Esophagus squamous epithelium (tissue), 5 donors: ENCODE results near the gene GAS7. TPM values are rescaled to one million over a fixed set of nuclear protein-coding genes. Genes with fewer than 3 reads are reported as not detected.

Source experiments
- DNase-seq: peaks from one replicate; lab custom pipeline; 2025; lab: John Stamatoyannopoulos, UW
- H3K27ac ChIP-seq, 4 donors: fragments of 200-600 bp; sonication (generic); one replicate each; pipeline ENCODE4 v1.5.1; 2016 to 2019; ENCODE audit warnings: mild to moderate bottlenecking in 1 of 4
- H3K27me3 ChIP-seq, 4 donors: fragments of 200-600 bp; sonication (generic); 1 replicate in 3 of 4; 2 replicates in 1 of 4; pipeline versions ENCODE4 v1.5.1 to v1.6.0; 2017 to 2021; ENCODE audit warnings: antibody characterized with exemption in 1 of 4
- H3K36me3 ChIP-seq, 3 donors: fragments of 200-600 bp; sonication (generic); one replicate each; pipeline ENCODE4 v1.5.1; 2016 to 2019
- H3K4me1 ChIP-seq, 3 donors: fragments of 200-600 bp; sonication (generic); one replicate each; pipeline ENCODE4 v1.5.1; 2017 to 2019
- H3K4me3 ChIP-seq, 4 donors: fragments of 200-600 bp; sonication (generic); 1 replicate in 3 of 4; 2 replicates in 1 of 4; pipeline ENCODE4 v1.5.1; 2016 to 2019; ENCODE audit warnings: mild to moderate bottlenecking in 2 of 4, moderate library complexity in 1 of 4
- H3K9me3 ChIP-seq, 3 donors: fragments of 200-600 bp; sonication (generic); one replicate each; pipeline ENCODE4 v1.5.1; 2016 to 2019
- POLR2A ChIP-seq, 4 donors: fragments of 450-650 bp; IDR thresholded peaks; one replicate each; pipeline ENCODE4 v1.6.1; 2017; ENCODE audit warnings: antibody characterized with exemption in 4 of 4, mild to moderate bottlenecking in 4 of 4, moderate library complexity in 3 of 4
- WGBS, 2 donors: methylation state at CpG; one replicate each; pipeline ENCODE4 v1.1.5; 2018; 5-methylcytosine and 5-hydroxymethylcytosine counted together
- intact Hi-C: fragments of 100-400 bp; cut with DNase I; formaldehyde crosslinking; loops from one replicate; pipeline ENCODE4 v1.15.0; 2022
- total RNA-seq, 4 donors: library from RNA; depleted of rRNA; stranded (reverse); fragments of >200 nt; gene quantifications; one replicate each; pipeline ENCODE4 v1.1.0, GENCODE V29; 2016
- TF ChIP-seq, protein P1 (sequence below), 6 experiments: fragments of 450-650 bp in 4 of 6; fragments of 200-600 bp in 2 of 6; sonication (generic) in 2 of 6; IDR thresholded peaks; one replicate each; pipeline ENCODE4 v1.5.1; 2016 to 2019; ENCODE audit warnings: antibody characterized with exemption in 6 of 6, mild to moderate bottlenecking in 4 of 6, moderate library complexity in 4 of 6
- donor health status: DM: yes; HTN: yes; CAD: no.

GAS7 gene
- total RNA-seq, 4 donors from 2014 or later = 16.8 to 39.1 (median 30.1) TPM

DNA sequence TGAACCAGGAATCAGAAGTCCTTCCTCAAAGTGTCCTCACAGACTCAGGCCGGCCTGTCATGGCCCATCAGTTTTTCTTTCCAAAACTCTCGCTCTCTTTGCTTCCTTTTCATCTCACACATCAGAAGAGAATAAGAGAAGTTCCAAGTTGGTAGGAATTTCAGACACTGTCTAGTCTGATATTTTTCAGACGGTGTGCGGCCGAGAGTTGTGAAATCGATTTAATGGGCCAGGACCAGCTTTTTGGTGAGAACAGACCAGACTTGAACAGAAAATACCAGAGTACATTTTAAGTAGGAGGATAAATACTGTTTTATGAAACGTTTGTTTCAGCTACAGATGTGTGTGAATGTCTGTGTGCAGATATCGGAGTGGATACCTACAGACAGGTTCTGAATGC, 268.5 kb downstream of the GAS7 start:
- no peak for DNase-seq
- TF ChIP-seq, protein P1, sequence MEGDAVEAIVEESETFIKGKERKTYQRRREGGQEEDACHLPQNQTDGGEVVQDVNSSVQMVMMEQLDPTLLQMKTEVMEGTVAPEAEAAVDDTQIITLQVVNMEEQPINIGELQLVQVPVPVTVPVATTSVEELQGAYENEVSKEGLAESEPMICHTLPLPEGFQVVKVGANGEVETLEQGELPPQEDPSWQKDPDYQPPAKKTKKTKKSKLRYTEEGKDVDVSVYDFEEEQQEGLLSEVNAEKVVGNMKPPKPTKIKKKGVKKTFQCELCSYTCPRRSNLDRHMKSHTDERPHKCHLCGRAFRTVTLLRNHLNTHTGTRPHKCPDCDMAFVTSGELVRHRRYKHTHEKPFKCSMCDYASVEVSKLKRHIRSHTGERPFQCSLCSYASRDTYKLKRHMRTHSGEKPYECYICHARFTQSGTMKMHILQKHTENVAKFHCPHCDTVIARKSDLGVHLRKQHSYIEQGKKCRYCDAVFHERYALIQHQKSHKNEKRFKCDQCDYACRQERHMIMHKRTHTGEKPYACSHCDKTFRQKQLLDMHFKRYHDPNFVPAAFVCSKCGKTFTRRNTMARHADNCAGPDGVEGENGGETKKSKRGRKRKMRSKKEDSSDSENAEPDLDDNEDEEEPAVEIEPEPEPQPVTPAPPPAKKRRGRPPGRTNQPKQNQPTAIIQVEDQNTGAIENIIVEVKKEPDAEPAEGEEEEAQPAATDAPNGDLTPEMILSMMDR (IDR thresholded peaks at IDR 0.05) = no peak
- TF ChIP-seq POLR2A (IDR thresholded peaks at IDR 0.05) = no peak
- Histone ChIP-seq H3K27me3 (peaks cover 0 to 2% (median 0%) of the 10 kb centered on the region in 4 donors), H3K27ac (no peak overlapping the region), H3K4me3 (no peak overlapping the region), H3K36me3 (peaks cover 0 to 14% (median 0%) of the 10 kb centered on the region in 3 donors), H3K4me1 (peaks cover 0 to 2% (median 0%) of the 10 kb centered on the region in 3 donors), H3K9me3 (no peaks in the 10 kb centered on the region)
- 63 to 67% methylated on average over 8 of the region's 8 CpGs for WGBS, 2 donors
- intact Hi-C loops = loop anchor here (10.0 kb wide), 1 partner anchor 295 kb away; no protein-coding TSS in a partner anchor

GRCh38 chr17:9928601-9929333, 269.6 kb downstream of the GAS7 start:
- H3K27me3 ChIP-seq = peaks cover 0 to 2% (median 0%) of the 10 kb centered on the region in 4 donors
- peaks cover 0 to 7% (median 0%) of the 10 kb centered on the region in 3 donors for H3K4me1 ChIP-seq
- no peak overlapping the region for H3K4me3 ChIP-seq
- TF ChIP-seq, protein P1 (IDR thresholded peaks at IDR 0.05) = peak in 3 of 6 experiments; percentile 9 to 28 (median 22)
- no peak for TF ChIP-seq POLR2A (IDR thresholded peaks at IDR 0.05)
- DNase-seq = no peak
- intact Hi-C loops = loop anchor here (10.0 kb wide), 1 partner anchor 296 kb away; no protein-coding TSS in a partner anchor
- WGBS, 2 donors = 26 to 35% methylated on average over 8 to 12 of the region's 13 CpGs
- peak overlapping the region in 1 of 4 donors; percentile 36 for H3K27ac ChIP-seq
- H3K36me3 ChIP-seq = peaks cover 0 to 8% (median 0%) of the 10 kb centered on the region in 3 donors
- H3K9me3 ChIP-seq = no peaks in the 10 kb centered on the region

- H3K36me3 ChIP-seq = peaks cover 0 to 5% (median 0%) of the 10 kb centered on the region in 3 donors
- TF ChIP-seq, protein P1 (IDR thresholded peaks at IDR 0.05) = no peak
- TF ChIP-seq POLR2A (IDR thresholded peaks at IDR 0.05) = no peak
- no peak for DNase-seq
- intact Hi-C loops = loop anchor here (10.0 kb wide), 1 partner anchor 299 kb away; no protein-coding TSS in a partner anchor
- peaks cover 0 to 7% (median 0%) of the 10 kb centered on the region in 3 donors for H3K4me1 ChIP-seq
- H3K9me3 ChIP-seq = no peaks in the 10 kb centered on the region
- WGBS, 2 donors = 62% methylated on average over 12 of the region's 21 CpGs; no CpG with 5 or more reads in 1 of the 2 donors
- no peak overlapping the region for H3K4me3 ChIP-seq
- H3K27ac ChIP-seq = no peak overlapping the region
- H3K27me3 ChIP-seq = peaks cover 0 to 2% (median 0%) of the 10 kb centered on the region in 4 donors
Observed at GRCh38 chr17:9926150-9926804, 272.1 kb downstream of the GAS7 start.

- Histone ChIP-seq H3K4me3 (no peak overlapping the region), H3K4me1 (peaks cover 0 to 7% (median 0%) of the 10 kb centered on the region in 3 donors), H3K9me3 (no peaks in the 10 kb centered on the region), H3K27me3 (no peaks in the 10 kb centered on the region), H3K36me3 (peaks cover 0 to 10% (median 0%) of the 10 kb centered on the region in 3 donors), H3K27ac (peak overlapping the region in 1 of 4 donors; percentile 9)
- TF ChIP-seq POLR2A (IDR thresholded peaks at IDR 0.05) = no peak
- TF ChIP-seq, protein P1 (IDR thresholded peaks at IDR 0.05) = no peak
- intact Hi-C loops = loop anchor here (10.0 kb wide), 1 partner anchor 299 kb away; no protein-coding TSS in a partner anchor
- DNase-seq = no peak
- WGBS, 2 donors = 75 to 79% methylated on average over 5 to 10 of the region's 11 CpGs
Observed at GRCh38 chr17:9925457-9925856, 272.9 kb downstream of the GAS7 start.
